Neural crest cell (in vitro differentiated cells): ENCODE data around the gene AKR1C3. TPM values are rescaled to one million over a fixed set of nuclear protein-coding genes. Genes with fewer than 3 reads are reported as not detected.
"Not testable (repeated sequence)": the region's sequence is repeated elsewhere in the genome, so short reads cannot be mapped to it uniquely, and the experiment has no call there.

Source experiments
- DNase-seq: peaks from one replicate; pipeline ENCODE4 v3.0.0; 2021; ENCODE audit warnings: low read depth, mixed read lengths, low spot score
- H3K27ac Mint-ChIP-seq: one replicate; pipeline ENCODE4 v1.8.0; 2021; ENCODE audit warnings: mild to moderate bottlenecking, mixed read lengths; ENCODE audit not compliant: unreplicated experiment
- H3K27me3 Mint-ChIP-seq: 2 replicates; pipeline ENCODE4 v1.8.0; 2021; ENCODE audit warnings: low read depth, mild to moderate bottlenecking, mixed read lengths
- H3K36me3 Mint-ChIP-seq: 2 replicates; pipeline ENCODE4 v1.8.0; 2021; ENCODE audit warnings: low read depth, mild to moderate bottlenecking, mixed read lengths
- H3K4me1 Mint-ChIP-seq: 2 replicates; pipeline ENCODE4 v1.8.0; 2021; ENCODE audit warnings: mixed read lengths
- H3K4me3 Mint-ChIP-seq: one replicate; pipeline ENCODE4 v1.8.0; 2021; ENCODE audit warnings: mild to moderate bottlenecking, mixed read lengths
- H3K9me3 Mint-ChIP-seq: 2 replicates; pipeline ENCODE4 v1.8.0; 2021; ENCODE audit warnings: mixed read lengths
- total RNA-seq: library from RNA; stranded (reverse); gene quantifications from 2 replicates; pipeline ENCODE4 v1.2.1, GENCODE V29; 2021
- TF ChIP-seq, protein P1 (sequence below): fragments of 200-600 bp; sonication (generic); conservative IDR thresholded peaks from 2 replicates; pipeline ENCODE4 v1.5.0; 2021; ENCODE audit warnings: antibody characterized with exemption, mild to moderate bottlenecking

The AKR1C3 gene
- total RNA-seq, 1 donor from 2014 or later = 0.19 TPM

DNA sequence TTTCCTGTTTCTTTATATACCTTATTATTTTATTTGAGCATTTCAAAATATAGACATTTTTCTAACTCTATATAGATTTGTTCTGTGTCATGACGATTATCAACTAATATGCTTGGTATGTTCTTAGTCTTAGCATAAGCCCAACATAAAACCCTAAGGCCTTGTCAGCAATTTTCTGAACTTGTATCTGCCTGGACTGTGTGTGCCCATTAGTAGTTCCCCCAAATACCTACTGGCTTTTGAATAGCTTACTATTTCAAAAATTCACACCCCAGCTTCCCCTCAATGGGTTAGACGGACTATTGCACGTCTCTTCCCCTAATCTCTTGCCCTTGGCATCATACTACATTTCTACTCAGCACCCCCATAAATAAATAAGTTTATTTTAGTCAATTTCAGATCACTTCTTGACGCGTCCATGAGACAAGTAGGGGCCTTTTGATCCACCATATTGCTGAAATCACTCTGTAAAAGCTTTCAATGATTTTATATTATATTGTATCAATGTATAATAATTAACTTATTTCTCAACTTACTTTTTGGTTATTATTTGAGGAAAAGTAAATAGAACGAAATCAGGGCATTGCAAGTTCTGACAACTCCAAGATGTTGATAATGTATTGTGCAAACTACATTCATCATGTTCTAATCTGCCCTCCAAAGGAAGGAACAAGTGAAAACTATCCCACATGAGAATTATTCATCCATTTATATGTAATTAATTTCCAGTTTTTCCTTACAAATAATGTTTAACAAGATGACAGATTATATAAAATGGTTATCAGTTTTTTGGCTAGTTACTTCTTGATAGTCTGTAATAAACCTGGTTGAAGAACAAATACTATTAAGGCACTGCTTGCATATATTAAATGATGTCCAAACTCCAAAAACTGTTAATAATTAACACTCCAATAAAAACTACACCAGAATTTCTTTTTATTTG is 1.1 kb upstream of the AKR1C3 start:
- DNase-seq = no peak
- Mint-ChIP-seq H3K9me3 (peaks cover 8% of the 10 kb centered on the region), H3K36me3 (no peaks in the 10 kb centered on the region), H3K27me3 (no peaks in the 10 kb centered on the region), H3K27ac (no peak overlapping the region), H3K4me1 (no peaks in the 10 kb centered on the region), H3K4me3 (no peak overlapping the region)
- TF ChIP-seq, protein P1, sequence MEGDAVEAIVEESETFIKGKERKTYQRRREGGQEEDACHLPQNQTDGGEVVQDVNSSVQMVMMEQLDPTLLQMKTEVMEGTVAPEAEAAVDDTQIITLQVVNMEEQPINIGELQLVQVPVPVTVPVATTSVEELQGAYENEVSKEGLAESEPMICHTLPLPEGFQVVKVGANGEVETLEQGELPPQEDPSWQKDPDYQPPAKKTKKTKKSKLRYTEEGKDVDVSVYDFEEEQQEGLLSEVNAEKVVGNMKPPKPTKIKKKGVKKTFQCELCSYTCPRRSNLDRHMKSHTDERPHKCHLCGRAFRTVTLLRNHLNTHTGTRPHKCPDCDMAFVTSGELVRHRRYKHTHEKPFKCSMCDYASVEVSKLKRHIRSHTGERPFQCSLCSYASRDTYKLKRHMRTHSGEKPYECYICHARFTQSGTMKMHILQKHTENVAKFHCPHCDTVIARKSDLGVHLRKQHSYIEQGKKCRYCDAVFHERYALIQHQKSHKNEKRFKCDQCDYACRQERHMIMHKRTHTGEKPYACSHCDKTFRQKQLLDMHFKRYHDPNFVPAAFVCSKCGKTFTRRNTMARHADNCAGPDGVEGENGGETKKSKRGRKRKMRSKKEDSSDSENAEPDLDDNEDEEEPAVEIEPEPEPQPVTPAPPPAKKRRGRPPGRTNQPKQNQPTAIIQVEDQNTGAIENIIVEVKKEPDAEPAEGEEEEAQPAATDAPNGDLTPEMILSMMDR = no peak

DNA sequence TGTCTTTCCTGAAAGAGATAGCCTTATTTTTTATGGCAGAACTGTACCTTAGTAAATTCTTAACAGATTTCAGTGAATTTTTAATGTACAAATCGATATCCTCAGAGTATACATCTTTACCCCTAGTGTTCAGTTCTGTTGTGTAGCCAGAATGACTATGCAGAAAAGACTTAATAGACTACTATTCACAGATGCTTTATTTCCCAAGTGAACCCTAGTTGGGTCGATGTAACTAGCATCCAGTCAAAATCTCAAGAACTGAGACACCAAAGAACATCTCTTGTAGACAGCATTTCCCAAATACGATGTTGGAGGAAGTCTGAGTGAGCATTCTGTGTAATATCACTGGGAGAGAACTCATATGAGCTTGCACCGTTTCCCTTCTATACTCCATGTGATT is 1.5 kb downstream of the AKR1C3 start:
- no peak overlapping the region for H3K4me3 Mint-ChIP-seq
- peaks cover 8% of the 10 kb centered on the region for H3K9me3 Mint-ChIP-seq
- H3K36me3 Mint-ChIP-seq = no peaks in the 10 kb centered on the region
- no peak for DNase-seq
- TF ChIP-seq, protein P1 = no peak
- no peaks in the 10 kb centered on the region for H3K4me1 Mint-ChIP-seq
- no peaks in the 10 kb centered on the region for H3K27me3 Mint-ChIP-seq
- no peak overlapping the region for H3K27ac Mint-ChIP-seq

DNA sequence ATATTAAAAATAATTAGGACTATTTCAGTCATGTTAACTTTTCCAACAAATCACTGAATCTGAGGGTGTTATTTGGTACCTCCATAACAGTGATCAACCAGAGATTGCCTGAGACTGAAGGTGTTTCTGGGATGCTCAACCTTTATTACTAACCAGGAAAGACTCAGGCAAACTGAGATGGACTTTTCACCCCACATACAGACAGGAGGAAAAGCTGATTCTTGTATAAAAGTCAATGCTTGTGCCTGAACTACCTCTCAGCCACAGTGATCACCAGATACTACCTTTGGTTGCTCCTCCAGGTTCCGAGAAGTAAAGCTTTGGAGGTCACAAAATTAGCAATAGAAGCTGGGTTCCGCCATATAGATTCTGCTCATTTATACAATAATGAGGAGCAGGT is 1.9 kb downstream of the AKR1C3 start:
- H3K36me3 Mint-ChIP-seq = no peaks in the 10 kb centered on the region
- TF ChIP-seq, protein P1 = no peak
- no peak overlapping the region for H3K27ac Mint-ChIP-seq
- no peak for DNase-seq
- peaks cover 6% of the 10 kb centered on the region for H3K9me3 Mint-ChIP-seq
- H3K4me1 Mint-ChIP-seq = no peaks in the 10 kb centered on the region
- H3K4me3 Mint-ChIP-seq = no peak overlapping the region
- no peaks in the 10 kb centered on the region for H3K27me3 Mint-ChIP-seq

- not testable (repeated sequence) for H3K36me3 Mint-ChIP-seq, H3K27me3 Mint-ChIP-seq, H3K9me3 Mint-ChIP-seq, H3K27ac Mint-ChIP-seq, DNase-seq, H3K4me3 Mint-ChIP-seq, H3K4me1 Mint-ChIP-seq
These were observed 8.3 kb downstream of the AKR1C3 start for GRCh38 chr10:5102479-5102878.

DNA sequence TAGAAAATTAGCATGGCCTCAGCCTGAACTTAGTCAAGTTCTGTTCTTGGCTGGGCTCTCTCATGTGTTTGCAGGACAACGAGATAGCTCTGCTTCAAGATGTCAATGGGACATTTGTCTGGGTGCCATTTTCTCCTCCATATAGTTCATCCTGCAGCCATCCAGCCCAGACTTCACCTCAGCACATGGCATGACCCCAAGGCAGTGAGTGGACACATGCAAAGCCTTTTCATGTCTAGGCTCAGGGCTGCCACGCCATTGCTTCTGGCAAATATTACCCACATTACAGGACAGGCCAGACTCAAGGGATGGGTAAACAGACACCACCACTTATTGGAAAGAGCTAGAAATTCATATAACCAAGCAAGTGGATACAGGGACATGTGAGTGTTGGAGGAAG is 9.3 kb downstream of the AKR1C3 start:
- no peak overlapping the region for H3K4me3 Mint-ChIP-seq
- H3K27ac Mint-ChIP-seq = no peak overlapping the region
- no peaks in the 10 kb centered on the region for H3K4me1 Mint-ChIP-seq
- TF ChIP-seq, protein P1 = no peak
- DNase-seq = no peak
- no peaks in the 10 kb centered on the region for H3K27me3 Mint-ChIP-seq
- no peaks in the 10 kb centered on the region for H3K9me3 Mint-ChIP-seq
- H3K36me3 Mint-ChIP-seq = no peaks in the 10 kb centered on the region

DNA sequence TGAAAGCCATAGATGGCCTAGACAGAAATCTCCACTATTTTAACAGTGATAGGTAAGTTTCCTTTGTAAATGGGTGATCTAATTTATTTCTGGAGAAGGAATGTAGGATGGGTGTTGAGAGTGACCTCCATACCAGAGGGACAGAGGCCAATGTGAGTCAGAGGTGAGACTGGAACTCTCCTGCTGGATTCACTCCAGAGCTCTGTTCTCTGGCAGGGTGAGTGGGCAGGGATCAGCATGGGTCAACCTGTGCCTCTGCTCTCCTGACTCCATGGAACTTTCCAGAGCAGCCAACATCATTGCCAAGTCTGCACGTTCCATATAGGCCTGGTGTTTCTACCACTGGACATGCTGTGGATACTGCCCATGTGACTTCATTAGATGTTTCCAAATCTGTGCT is 11.4 kb downstream of the AKR1C3 start:
- H3K9me3 Mint-ChIP-seq = peaks cover 5% of the 10 kb centered on the region
- no peak overlapping the region for H3K27ac Mint-ChIP-seq
- no peaks in the 10 kb centered on the region for H3K36me3 Mint-ChIP-seq
- no peak for DNase-seq
- TF ChIP-seq, protein P1 = no peak
- H3K27me3 Mint-ChIP-seq = no peaks in the 10 kb centered on the region
- H3K4me3 Mint-ChIP-seq = no peak overlapping the region
- H3K4me1 Mint-ChIP-seq = no peaks in the 10 kb centered on the region
